Hepatocyte (in vitro differentiated cells): ENCODE results near the gene DDX21. TPM values are rescaled to one million over a fixed set of nuclear protein-coding genes. Genes with fewer than 3 reads are reported as not detected.
"Not testable (repeated sequence)": the region's sequence is repeated elsewhere in the genome, so short reads cannot be mapped to it uniquely, and the experiment has no call there.

Experiments
- DNase-seq: peaks from one replicate; pipeline ENCODE4 v3.0.0-alpha.2; 2016; ENCODE audit warnings: low spot score
- H2AFZ ChIP-seq: fragments of 200-600 bp; sonication (generic); 2 replicates; pipeline ENCODE4 v1.6.0; 2016; ENCODE audit warnings: antibody characterized with exemption, mild to moderate bottlenecking
- H3K27ac ChIP-seq: fragments of 200-600 bp; sonication (generic); 2 replicates; pipeline ENCODE4 v1.5.1; 2016; ENCODE audit warnings: mild to moderate bottlenecking
- H3K27me3 ChIP-seq: fragments of 200-600 bp; sonication (generic); 2 replicates; pipeline ENCODE4 v1.6.1; 2016
- H3K36me3 ChIP-seq: fragments of 200-600 bp; sonication (generic); replicated peaks from 2 replicates; pipeline ENCODE4 v1.5.1; 2016; ENCODE audit warnings: low read depth; ENCODE audit not compliant: insufficient read depth
- H3K4me1 ChIP-seq: fragments of 200-600 bp; sonication (generic); 2 replicates; pipeline ENCODE4 v1.5.1; 2016; ENCODE audit warnings: mild to moderate bottlenecking, moderate library complexity; ENCODE audit not compliant: insufficient read depth
- H3K4me2 ChIP-seq: fragments of 200-600 bp; sonication (generic); 2 replicates; pipeline ENCODE4 v1.6.0; 2016
- H3K4me3 ChIP-seq: fragments of 200-600 bp; sonication (generic); 2 replicates; pipeline ENCODE4 v1.5.1; 2016; ENCODE audit warnings: mild to moderate bottlenecking
- H3K79me2 ChIP-seq: fragments of 200-600 bp; sonication (generic); 2 replicates; pipeline ENCODE4 v1.6.0; 2017; ENCODE audit warnings: mild to moderate bottlenecking
- H3K9me2 ChIP-seq: fragments of 200-600 bp; sonication (generic); replicated peaks from 2 replicates; pipeline ENCODE4 v1.6.0; 2017; ENCODE audit warnings: mild to moderate bottlenecking; ENCODE audit not compliant: insufficient read depth
- H3K9me3 ChIP-seq: fragments of 200-600 bp; sonication (generic); 2 replicates; pipeline ENCODE4 v1.5.1; 2016; ENCODE audit warnings: low read depth, mild to moderate bottlenecking
- H4K20me1 ChIP-seq: fragments of 200-600 bp; sonication (generic); 2 replicates; pipeline ENCODE4 v1.6.0; 2016; ENCODE audit warnings: mild to moderate bottlenecking; ENCODE audit not compliant: insufficient read depth, poor library complexity, severe bottlenecking
- CTCF ChIP-seq: fragments of 200-600 bp; sonication (generic); IDR thresholded peaks from 2 replicates; pipeline ENCODE4 v1.5.1; 2016; ENCODE audit warnings: antibody characterized with exemption, mild to moderate bottlenecking; ENCODE audit not compliant: poor library complexity
- EZH2 ChIP-seq: fragments of 200-600 bp; sonication (generic); IDR thresholded peaks from 2 replicates; pipeline ENCODE4 v1.6.1; 2016; ENCODE audit warnings: antibody characterized with exemption, mild to moderate bottlenecking, borderline replicate concordance
- EZH2phosphoT487 ChIP-seq: fragments of 200-600 bp; sonication (generic); IDR thresholded peaks from one replicate; pipeline ENCODE4 v1.6.1; 2018; ENCODE audit warnings: antibody characterized with exemption, mild to moderate bottlenecking, low read depth, moderate library complexity; ENCODE audit not compliant: unreplicated experiment, severe bottlenecking
- WGBS: methylation state at CpG from one replicate; pipeline ENCODE4 v1.1.6; 2016; ENCODE audit warnings: low lambda C conversion rate; ENCODE audit errors: missing lambda C conversion rate; 5-methylcytosine and 5-hydroxymethylcytosine counted together
- polyA plus RNA-seq: library from polyadenylated mRNA; unstranded; fragments of >200 nt; fragmentation: Nextera tagmentation; extraction: Ambion mirVana; gene quantifications from 2 replicates; pipeline ENCODE4 v1.2.1, GENCODE V29; 2016
- total RNA-seq: library from RNA; depleted of rRNA; stranded (reverse); fragments of >200 nt; gene quantifications from 2 replicates; pipeline ENCODE4 v1.2.3, GENCODE V29; 2014

The DDX21 gene
- total RNA-seq (55.6 and 55.7 TPM in 2 replicates), polyA plus RNA-seq (15.8 and 17.0 TPM in 2 replicates)

DNA sequence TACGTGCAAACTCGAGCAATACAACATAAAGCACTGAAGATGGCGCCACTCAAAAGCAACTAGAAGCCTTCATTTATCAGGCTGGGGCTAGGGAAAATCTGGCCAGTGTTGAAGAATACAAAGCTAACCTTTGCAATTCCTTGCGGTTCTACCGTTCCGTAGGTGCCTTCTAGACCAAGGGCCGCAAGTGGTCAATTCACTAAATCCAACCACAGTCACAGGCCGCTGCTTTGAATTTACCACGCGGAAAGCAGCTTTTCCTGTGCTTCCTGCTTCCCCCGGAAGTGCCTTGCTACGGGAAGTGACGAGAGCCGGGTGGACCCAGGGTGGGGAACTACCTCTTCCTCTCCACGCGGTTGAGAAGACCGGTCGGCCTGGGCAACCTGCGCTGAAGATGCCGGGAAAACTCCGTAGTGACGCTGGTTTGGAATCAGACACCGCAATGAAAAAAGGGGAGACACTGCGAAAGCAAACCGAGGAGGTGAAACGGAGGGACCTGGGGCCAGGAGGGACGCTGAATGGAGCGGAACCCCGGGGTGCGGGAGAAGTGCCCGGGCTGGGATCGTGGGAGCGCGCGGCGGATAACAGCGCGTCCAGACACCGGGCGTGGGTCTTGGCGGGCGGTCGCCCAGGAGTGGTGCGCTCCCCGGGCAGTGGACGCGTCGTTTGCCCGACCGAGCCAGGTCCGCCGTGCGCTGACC is at the start of gene DDX21:
Gene DDX21 (plus strand): TSS at position 339 of the 701 bp plus-strand sequence. CDS start 56 bp downstream, at position 395.
- H3K27ac ChIP-seq: peak within 1 kb of the TSS; percentile 96
- no peak for TF ChIP-seq EZH2
- TF ChIP-seq EZH2phosphoT487: no peak
- peak; percentile 71 for TF ChIP-seq CTCF
- H3K36me3 ChIP-seq: no peaks in the 10 kb centered on the region
- DNase-seq: peak; percentile 94
- no peaks in the 10 kb centered on the region for H3K9me3 ChIP-seq
- peak within 1 kb of the TSS; percentile 88 for H3K4me2 ChIP-seq
- no peaks in the 10 kb centered on the region for H3K27me3 ChIP-seq
- H3K79me2 ChIP-seq: peaks cover 39% of the 10 kb centered on the region
- H3K4me1 ChIP-seq: peaks cover 18% of the 10 kb centered on the region
- H2AFZ ChIP-seq: peak within 1 kb of the TSS; percentile 90
- H3K9me2 ChIP-seq: no peaks in the 10 kb centered on the region
- WGBS: under 1% methylated on average over 53 of the region's 53 CpGs
- H3K4me3 ChIP-seq: peak within 1 kb of the TSS; percentile 64
- H4K20me1 ChIP-seq: peaks cover 10% of the 10 kb centered on the region

DNA sequence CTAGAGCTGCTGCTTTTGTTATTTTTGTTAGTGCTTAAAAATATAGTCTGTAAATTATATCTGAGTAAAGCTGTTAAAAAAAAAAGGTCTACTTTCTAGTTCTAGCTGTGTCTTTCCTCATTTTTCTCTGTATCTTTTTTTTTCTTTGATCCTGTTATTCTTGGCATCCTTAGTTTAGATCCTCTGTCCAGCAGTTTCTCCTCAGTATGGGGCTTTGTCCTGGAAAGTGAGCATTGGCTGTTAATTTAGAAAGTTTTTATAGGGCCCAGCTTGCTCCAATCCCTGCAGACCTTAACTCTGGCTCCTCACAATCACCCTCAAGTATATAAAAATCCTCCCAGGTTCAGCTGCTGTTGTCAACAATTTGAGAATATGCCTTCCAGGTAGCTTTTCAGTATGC is 31.4 kb upstream of the DDX21 start:
- Histone ChIP-seq H3K27ac (no peak overlapping the region), H3K4me2 (no peak overlapping the region), H3K4me1 (no peaks in the 10 kb centered on the region), H3K4me3 (no peak overlapping the region), H3K9me3 (no peaks in the 10 kb centered on the region), H3K79me2 (peaks cover 16% of the 10 kb centered on the region), H2AFZ (no peak overlapping the region), H3K36me3 (no peaks in the 10 kb centered on the region), H4K20me1 (no peaks in the 10 kb centered on the region), H3K27me3 (no peaks in the 10 kb centered on the region), H3K9me2 (no peaks in the 10 kb centered on the region)
- DNase-seq: no peak
- TF ChIP-seq EZH2phosphoT487 (no peak), EZH2 (no peak), CTCF (no peak)

- Histone ChIP-seq H3K9me3 (no peaks in the 10 kb centered on the region), H3K4me2 (no peak overlapping the region), H3K27ac (no peak overlapping the region), H3K9me2 (no peaks in the 10 kb centered on the region), H3K36me3 (no peaks in the 10 kb centered on the region), H2AFZ (no peak overlapping the region), H3K4me1 (no peaks in the 10 kb centered on the region), H3K27me3 (no peaks in the 10 kb centered on the region), H4K20me1 (no peaks in the 10 kb centered on the region), H3K79me2 (peaks cover 16% of the 10 kb centered on the region), H3K4me3 (no peak overlapping the region)
- WGBS: 97% methylated on average over 4 of the region's 4 CpGs
- TF ChIP-seq EZH2phosphoT487: no peak
- no peak for TF ChIP-seq CTCF
- no peak for TF ChIP-seq EZH2
- no peak for DNase-seq
Observed at GRCh38 chr10:68925489-68925888, 30.5 kb upstream of the DDX21 start.

DNA sequence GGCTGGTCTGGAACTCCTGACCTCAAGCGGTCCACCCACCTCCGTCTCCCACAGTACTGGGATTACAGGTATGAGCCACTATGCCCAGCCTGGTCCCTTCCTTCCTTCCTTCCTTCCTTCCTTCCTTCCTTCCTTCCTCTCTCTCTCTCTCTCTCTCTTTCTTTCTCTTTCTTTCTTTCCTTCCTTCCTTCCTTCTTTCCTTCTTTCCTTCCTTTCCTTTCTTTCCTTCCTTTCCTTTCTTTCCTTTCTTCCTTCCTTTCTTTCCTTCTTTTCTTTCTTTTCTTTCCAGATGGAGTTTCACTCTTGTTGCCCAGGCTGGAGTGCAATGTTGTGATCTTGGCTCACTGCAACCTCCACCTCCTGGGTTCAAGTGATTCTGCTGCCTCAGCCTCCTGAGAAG is 26.8 kb upstream of the DDX21 start:
- H3K9me3 ChIP-seq, H3K4me2 ChIP-seq, H3K79me2 ChIP-seq, H3K27me3 ChIP-seq, H2AFZ ChIP-seq, DNase-seq, H3K36me3 ChIP-seq, H3K4me1 ChIP-seq, H3K9me2 ChIP-seq, H3K4me3 ChIP-seq, H4K20me1 ChIP-seq, H3K27ac ChIP-seq: not testable (repeated sequence)
- 100% methylated on average over 2 of the region's 2 CpGs for WGBS

GRCh38 chr10:68929888-68930287 is 26.1 kb upstream of the DDX21 start:
- not testable (repeated sequence) for H3K9me2 ChIP-seq, H3K27me3 ChIP-seq, H3K4me1 ChIP-seq, H3K27ac ChIP-seq, H4K20me1 ChIP-seq, H3K9me3 ChIP-seq, H2AFZ ChIP-seq, H3K4me2 ChIP-seq, DNase-seq, H3K79me2 ChIP-seq, H3K36me3 ChIP-seq, H3K4me3 ChIP-seq
- WGBS: 98% methylated on average over 8 of the region's 8 CpGs

DNA sequence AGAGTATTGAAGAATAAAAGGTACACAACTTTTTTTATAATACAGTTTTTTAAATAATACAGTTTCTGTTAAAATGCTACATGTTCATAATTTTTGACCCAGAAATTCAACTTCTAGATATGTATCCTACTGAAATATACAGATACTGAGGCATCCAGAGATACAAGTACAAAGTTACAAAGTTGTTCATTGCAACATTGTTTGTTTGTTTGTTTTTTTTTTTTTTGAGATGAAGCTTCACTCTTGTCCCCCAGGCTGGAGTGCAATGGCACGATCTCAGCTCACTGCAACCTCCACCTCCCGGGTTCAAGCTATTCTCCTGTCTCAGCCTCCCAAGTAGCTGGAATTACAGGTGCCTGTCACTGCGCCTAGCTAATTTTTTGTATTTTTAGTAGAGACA is 23.1 kb upstream of the DDX21 start:
- not testable (repeated sequence) for H3K36me3 ChIP-seq, H2AFZ ChIP-seq, H4K20me1 ChIP-seq, H3K27me3 ChIP-seq, H3K4me1 ChIP-seq, H3K9me2 ChIP-seq, DNase-seq, H3K27ac ChIP-seq, H3K4me2 ChIP-seq, H3K4me3 ChIP-seq, H3K9me3 ChIP-seq, H3K79me2 ChIP-seq
- WGBS: 97% methylated on average over 3 of the region's 3 CpGs
